ENCODE results near the gene DPT.
"Not testable (repeated sequence)": the region's sequence is repeated elsewhere in the genome, so short reads cannot be mapped to it uniquely, and the experiment has no call there.

DPT gene
- 0 to 0.06 reads per million in 2 experiments for total RNA-seq

GRCh38 chr1:168728473-168729404 is at the start of gene DPT:
Gene DPT, minus strand, starts transcription at chr1:168729206. Its CDS starts 32 bp downstream, at chr1:168729174.
- no peak for DNase-seq (ENCODE audit: low read depth)

DNA sequence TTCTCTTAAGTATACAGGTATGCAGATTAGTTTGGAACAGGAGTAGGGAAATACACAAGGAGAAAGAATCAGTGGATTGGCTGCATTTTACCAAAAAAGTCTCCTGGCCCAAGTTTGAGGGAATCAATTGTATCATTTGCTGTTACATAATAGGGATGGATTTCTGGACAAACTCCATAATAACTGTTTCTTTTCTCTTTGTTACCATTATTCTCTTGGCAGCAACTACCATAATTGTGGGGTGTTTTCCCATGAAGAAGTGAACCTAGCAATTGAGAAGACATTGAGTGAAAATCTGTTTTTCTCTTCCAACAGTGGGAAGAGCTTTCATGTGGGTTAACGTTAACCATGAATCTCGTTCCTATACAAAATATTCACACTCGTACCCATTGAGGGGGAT is 46.4 kb upstream of the DPT start:
- no peak for DNase-seq (ENCODE audit: low read depth)

DNA sequence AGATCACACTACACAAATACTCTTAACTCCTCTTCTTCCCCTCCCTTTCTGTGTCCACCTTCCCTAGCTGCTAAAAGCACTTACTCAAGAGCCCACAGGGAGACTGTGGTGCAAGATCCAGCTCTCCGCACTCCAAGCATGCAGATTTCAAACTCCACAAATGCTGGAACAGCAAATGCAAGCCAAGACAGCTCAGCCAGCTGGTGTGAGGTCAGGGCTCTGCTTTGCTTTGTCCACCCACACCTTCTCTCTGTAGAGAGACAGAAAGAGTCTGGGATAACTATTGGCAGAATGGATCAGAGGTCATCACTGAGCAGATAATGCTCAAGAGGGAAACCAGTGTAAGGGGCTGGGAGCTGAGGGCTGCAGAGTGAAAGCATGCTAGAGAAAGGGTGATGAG is 45.2 kb upstream of the DPT start:
- DNase-seq (ENCODE audit: low read depth): no peak

- no peak for DNase-seq (ENCODE audit: low read depth)
Measured at GRCh38 chr1:168772428-168773060, 43.5 kb upstream of the DPT start.

- no peak for DNase-seq (ENCODE audit: low read depth)
Measured at GRCh38 chr1:168771104-168771630, 42.2 kb upstream of the DPT start.

- DNase-seq (ENCODE audit: low read depth): not testable (repeated sequence)
Measured at GRCh38 chr1:168769893-168770292, 40.9 kb upstream of the DPT start.

- no peak for DNase-seq (ENCODE audit: low read depth)
Measured at GRCh38 chr1:168767894-168768584, 39.0 kb upstream of the DPT start.

DNA sequence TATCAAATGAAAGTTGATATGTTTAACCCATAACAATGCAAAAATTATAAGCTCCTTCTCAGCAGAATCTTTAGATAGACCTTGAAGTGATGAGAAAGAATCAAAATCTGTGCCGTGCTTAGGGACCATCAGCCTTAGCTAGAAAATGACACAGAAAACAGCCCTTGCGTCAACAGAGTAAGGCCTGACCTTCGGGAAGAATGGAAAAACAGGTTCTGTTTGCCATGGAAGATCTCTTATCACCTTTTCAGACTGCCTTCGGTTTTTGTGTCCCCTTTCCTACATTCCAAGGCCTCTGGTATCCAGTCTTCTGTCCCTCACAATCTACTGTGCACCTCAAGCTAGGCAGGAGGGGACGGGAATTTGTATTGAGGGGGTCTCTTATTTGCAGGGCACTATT is 37.6 kb upstream of the DPT start:
- no peak for DNase-seq (ENCODE audit: low read depth)

GRCh38 chr1:168763031-168763430 is 34.0 kb upstream of the DPT start:
- DNase-seq (ENCODE audit: low read depth): no peak

GRCh38 chr1:168762473-168762872 is 33.5 kb upstream of the DPT start:
- DNase-seq (ENCODE audit: low read depth): no peak

DNA sequence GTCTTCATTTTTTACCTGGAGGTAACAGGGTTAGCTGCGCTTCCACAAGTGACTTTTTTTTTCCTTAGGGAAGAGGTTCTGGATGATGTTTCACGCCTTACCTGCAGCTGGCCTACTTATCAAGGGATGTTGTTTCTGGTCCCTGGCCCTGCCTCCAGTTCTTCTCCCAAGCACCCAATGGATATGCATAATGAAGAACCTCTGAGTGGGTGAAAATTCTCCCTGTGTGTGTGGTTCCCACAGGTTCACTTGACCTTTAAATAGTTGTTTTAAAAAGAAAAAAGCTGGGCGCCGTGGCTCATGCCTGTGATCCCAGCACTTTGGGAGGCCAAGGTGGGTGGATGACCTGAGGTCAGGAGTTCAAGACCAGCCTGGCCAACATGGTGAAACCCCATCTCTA is 31.8 kb upstream of the DPT start:
- no peak for DNase-seq (ENCODE audit: low read depth)

GRCh38 chr1:168760241-168760640 is 31.2 kb upstream of the DPT start:
- DNase-seq (ENCODE audit: low read depth): no peak

DNA sequence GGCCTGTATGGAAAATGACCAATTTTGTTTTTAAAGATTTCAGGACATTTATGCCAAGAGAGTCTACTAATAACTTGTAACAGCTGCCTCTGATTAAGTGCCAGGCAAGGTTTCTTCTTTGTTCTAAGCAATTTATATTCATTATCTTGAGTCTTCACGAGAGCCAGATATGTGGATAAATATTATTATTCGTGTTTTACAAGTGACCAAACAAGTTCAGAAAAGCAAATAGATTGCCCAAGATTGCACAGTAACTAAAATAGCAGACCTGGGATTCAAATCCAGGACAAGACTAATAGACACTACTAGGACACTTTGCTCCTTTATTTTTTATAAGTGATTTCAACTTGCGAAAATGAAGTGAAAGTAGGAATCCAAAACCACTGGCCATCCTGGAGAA is 30.1 kb upstream of the DPT start:
- DNase-seq (ENCODE audit: low read depth): no peak

DNA sequence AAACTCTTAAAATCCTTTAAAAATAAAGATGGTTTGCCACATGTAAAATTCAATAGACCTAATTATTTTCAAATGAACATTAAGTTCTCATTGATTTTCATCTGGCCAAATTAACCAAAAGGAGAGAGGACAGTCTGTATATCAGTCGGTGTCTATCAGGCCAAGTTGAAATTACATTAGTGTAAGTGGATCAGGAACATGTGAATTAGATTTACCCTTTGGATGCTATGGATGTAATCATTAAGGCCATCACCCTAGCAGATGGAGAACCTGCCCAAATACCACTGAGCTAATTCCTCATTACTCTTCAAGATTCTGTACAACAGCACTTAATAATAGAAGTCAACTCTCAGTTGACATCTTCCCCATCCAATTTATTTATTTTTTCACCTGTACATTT is 29.5 kb upstream of the DPT start:
- DNase-seq (ENCODE audit: low read depth): no peak

- no peak for DNase-seq (ENCODE audit: low read depth)
Measured at GRCh38 chr1:168755800-168756418, 26.9 kb upstream of the DPT start.

- no peak for DNase-seq (ENCODE audit: low read depth)
Measured at GRCh38 chr1:168752171-168752832, 23.3 kb upstream of the DPT start.

DNA sequence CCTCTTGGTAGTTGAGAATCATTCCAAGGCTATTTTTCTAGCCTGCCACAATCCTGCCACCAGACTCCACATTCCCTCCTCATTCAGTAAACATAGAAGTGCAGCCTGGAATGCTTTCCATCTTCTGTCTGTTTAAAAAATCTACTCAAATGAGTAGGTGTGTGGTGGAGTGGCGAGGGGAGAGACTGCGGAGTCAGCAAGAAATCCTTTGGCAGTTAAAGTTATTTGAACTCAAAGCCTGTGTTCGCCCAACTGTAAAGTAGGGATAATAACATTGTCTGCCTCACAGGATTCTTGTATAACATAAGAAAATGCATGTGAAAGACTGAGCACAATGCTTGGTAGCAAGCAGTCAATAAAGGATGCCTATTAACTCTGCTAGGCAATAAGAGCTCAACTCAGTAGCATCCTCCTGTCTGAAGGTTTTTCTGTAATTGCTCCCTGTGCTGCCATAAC is 22.2 kb upstream of the DPT start:
- no peak for DNase-seq (ENCODE audit: low read depth)

DNA sequence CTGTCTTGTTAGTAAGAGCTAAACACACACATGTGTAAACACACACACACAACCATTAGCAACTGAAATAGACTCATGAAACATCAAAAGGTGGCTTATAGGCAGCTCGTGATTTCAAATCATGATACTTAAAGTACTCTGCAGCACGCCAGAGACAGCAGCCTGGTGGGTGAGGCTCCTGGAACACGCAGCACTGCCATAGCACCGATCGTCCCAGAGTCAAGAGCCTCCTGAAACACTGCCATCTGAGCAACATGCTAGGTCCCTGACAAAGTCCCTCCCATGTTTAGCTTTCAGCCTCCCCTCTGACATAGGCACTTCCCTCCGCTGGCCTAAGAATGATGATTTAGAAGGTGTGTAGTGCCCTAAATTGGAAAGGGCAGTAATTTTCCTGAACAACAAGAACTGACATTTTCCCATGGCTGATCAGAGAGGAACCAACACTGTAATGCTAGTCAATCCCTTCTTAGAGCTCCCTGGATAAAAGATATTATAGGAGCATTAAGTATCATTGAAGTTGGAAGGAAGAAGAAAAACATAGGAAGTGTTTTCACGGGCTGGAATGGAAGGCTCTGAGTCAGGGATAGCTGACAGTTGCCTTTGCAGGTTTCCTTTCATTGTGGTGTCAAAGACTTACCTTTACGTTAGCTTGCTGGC is 14.1 kb upstream of the DPT start:
- no peak for DNase-seq (ENCODE audit: low read depth)

DNA sequence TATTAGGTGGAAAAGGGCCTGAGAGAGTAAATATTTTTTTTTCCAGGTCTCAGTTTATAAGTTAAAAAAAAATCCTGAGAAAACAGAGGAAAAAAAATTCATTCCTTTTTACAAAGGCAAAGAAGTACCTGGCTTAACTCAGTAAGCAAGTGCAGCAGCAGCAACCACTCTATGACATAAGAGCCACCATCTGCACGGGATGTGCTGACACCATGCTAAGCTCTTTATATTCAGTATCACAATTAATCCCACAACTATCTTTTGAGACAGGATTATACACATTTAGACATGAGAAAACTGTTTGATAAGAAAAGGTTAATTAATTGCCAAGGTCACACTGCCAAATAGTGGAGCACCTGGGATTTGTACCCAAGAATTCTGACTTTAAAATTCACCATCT is 13.4 kb upstream of the DPT start:
- DNase-seq (ENCODE audit: low read depth): no peak

- no peak for DNase-seq (ENCODE audit: low read depth)
Measured at GRCh38 chr1:168739908-168740307, 10.9 kb upstream of the DPT start.

GRCh38 chr1:168736520-168736919 is 7.5 kb upstream of the DPT start:
- no peak for DNase-seq (ENCODE audit: low read depth)
